GM18951 (cell line): ENCODE data around the gene PLA2G5.

Experiments
- POLR2A ChIP-seq: IDR thresholded peaks from 4 replicates; pipeline ENCODE4 v1.6.1; 2011; ENCODE audit warnings: mild to moderate bottlenecking; ENCODE audit not compliant: insufficient read length, insufficient read depth; ENCODE audit errors: extremely low read depth
- in situ Hi-C: fragments of 300-500 bp; cut with MboI; formaldehyde crosslinking; loops from one replicate; pipeline ENCODE4 v1.12.0; 2022; ENCODE audit warnings: low sequenced_read_pairs, mixed read lengths, inconsistent platforms; ENCODE audit not compliant: unreplicated experiment

PLA2G5 gene

GRCh38 chr1:20089328-20090077 lies 19.5 kb downstream of the PLA2G5 start:
- TF ChIP-seq POLR2A, result no peak
- in situ Hi-C loops, result no loop called here

- in situ Hi-C loops, result no loop called here
- TF ChIP-seq POLR2A, result no peak
Measured at GRCh38 chr1:20090119-20090518, 20.1 kb downstream of the PLA2G5 start.

- TF ChIP-seq POLR2A, result no peak
- in situ Hi-C loops, result no loop called here
Measured at GRCh38 chr1:20090641-20091040, 20.6 kb downstream of the PLA2G5 start.

GRCh38 chr1:20093303-20093702 lies 23.3 kb downstream of the PLA2G5 start:
- no peak for TF ChIP-seq POLR2A
- in situ Hi-C loops, result no loop called here

- in situ Hi-C loops, result no loop called here
- TF ChIP-seq POLR2A, result no peak
Measured at GRCh38 chr1:20093940-20094391, 24.0 kb downstream of the PLA2G5 start.

- no peak for TF ChIP-seq POLR2A
Measured at GRCh38 chr1:20095564-20096434, 25.8 kb downstream of the PLA2G5 start.

GRCh38 chr1:20096840-20097447 lies 26.9 kb downstream of the PLA2G5 start:
- no peak for TF ChIP-seq POLR2A
- in situ Hi-C loops, result no loop called here

More at GRCh38 chr1:20095564-20096434, 25.8 kb downstream of the PLA2G5 start:
- in situ Hi-C loops, result no loop called here

GRCh38 chr1:20099533-20099932 lies 29.5 kb downstream of the PLA2G5 start:
- TF ChIP-seq POLR2A, result no peak
- in situ Hi-C loops, result no loop called here

GRCh38 chr1:20100632-20101355 lies 30.8 kb downstream of the PLA2G5 start:
- TF ChIP-seq POLR2A, result no peak
- in situ Hi-C loops, result no loop called here

- no peak for TF ChIP-seq POLR2A
- in situ Hi-C loops, result no loop called here
Measured at GRCh38 chr1:20102875-20103274, 32.9 kb downstream of the PLA2G5 start.

GRCh38 chr1:20105856-20106255 lies 35.9 kb downstream of the PLA2G5 start:
- in situ Hi-C loops, result no loop called here
- no peak for TF ChIP-seq POLR2A

- in situ Hi-C loops, result no loop called here
- no peak for TF ChIP-seq POLR2A
Measured at GRCh38 chr1:20107351-20107750, 37.4 kb downstream of the PLA2G5 start.

GRCh38 chr1:20107796-20108195 lies 37.8 kb downstream of the PLA2G5 start:
- no peak for TF ChIP-seq POLR2A
- in situ Hi-C loops, result no loop called here
